Measurements from ENCODE around the gene KCNJ12. TPM values are rescaled to one million over a fixed set of nuclear protein-coding genes. Genes with fewer than 3 reads are reported as not detected.
"Not testable (repeated sequence)": the region's sequence is repeated elsewhere in the genome, so short reads cannot be mapped to it uniquely, and the experiment has no call there.

The KCNJ12 gene
- total RNA-seq, 2 donors from 2014 or later, result 0.84 to 2.5 TPM

- intact Hi-C loops (cut with DNase I, micrococcal nuclease); DNase-seq; ATAC-seq: not testable (repeated sequence)
These were observed 27.9 kb upstream of the KCNJ12 start for GRCh38 chr17:21348081-21348925.

GRCh38 chr17:21348926-21349261 is 27.3 kb upstream of the KCNJ12 start:
- intact Hi-C loops (cut with DNase I, micrococcal nuclease); ATAC-seq; DNase-seq: not testable (repeated sequence)

DNA sequence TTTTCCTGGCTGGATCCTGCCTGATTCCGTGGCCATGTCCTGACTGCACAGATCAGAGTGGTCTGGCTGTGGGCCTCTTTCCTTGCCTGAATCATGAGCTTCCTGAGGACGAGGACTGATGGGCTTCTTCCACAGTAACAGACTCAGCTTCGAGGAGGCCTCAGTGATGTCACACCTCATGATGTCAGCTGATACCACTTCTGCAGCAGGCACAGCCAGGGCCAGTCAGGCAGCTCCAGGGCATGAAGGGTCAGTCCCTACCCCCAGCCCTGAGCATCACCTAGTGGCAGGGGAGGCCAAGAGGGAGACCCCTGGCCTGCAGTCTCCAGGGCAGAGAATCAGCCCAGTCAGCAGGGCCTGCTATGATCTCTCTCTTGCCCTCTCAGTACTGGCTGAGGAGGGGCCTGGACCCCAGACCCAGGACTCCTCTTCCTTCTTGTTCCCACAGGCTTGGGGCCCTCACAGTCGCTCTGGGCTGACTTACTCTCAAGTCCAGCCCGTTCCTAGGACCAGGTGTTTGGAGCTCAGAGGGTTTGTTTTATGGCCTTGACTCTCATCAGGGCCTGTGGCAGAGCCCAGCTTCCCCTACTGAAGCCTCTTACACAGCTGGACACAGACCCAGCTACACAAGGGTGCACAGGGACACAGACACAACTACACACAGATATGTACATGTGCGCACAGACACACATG is 26.7 kb upstream of the KCNJ12 start:
- intact Hi-C loops (cut with DNase I, micrococcal nuclease); ATAC-seq: not testable (repeated sequence)
- peak in 1 of 2 donors; percentile 14 for DNase-seq

- ATAC-seq; intact Hi-C loops (cut with DNase I, micrococcal nuclease): not testable (repeated sequence)
These were observed 25.7 kb upstream of the KCNJ12 start for GRCh38 chr17:21350495-21350894.

GRCh38 chr17:21351366-21352065 is 24.6 kb upstream of the KCNJ12 start:
- DNase-seq, result no peak
- intact Hi-C loops (cut with DNase I, micrococcal nuclease), result no loop called here

More at GRCh38 chr17:21350495-21350894, 25.7 kb upstream of the KCNJ12 start:
- DNase-seq, result peak in 1 of 2 donors; percentile 11

GRCh38 chr17:21352221-21352980 is 23.8 kb upstream of the KCNJ12 start:
- intact Hi-C loops (cut with DNase I, micrococcal nuclease), result no loop called here
- ATAC-seq (no peak), DNase-seq (peak in 1 of 2 donors; percentile 19)

More at GRCh38 chr17:21351366-21352065, 24.6 kb upstream of the KCNJ12 start:
- ATAC-seq, result no peak

DNA sequence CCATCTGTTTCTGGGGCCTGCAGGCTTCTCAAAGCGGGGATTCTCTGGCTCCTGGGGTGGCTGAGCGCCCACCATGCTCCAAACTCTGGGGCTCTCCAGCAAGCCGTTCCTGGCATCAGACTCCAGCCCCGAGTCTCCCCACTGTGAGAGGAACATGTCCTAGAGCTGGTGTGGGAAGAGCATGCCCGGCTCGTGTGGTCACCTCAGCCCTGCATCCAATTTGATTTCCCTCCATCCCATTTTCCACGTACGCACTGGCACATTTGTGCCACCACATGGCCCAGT is 23.2 kb upstream of the KCNJ12 start:
- intact Hi-C loops (cut with DNase I, micrococcal nuclease), result no loop called here
- ATAC-seq (no peak), DNase-seq (no peak)

DNA sequence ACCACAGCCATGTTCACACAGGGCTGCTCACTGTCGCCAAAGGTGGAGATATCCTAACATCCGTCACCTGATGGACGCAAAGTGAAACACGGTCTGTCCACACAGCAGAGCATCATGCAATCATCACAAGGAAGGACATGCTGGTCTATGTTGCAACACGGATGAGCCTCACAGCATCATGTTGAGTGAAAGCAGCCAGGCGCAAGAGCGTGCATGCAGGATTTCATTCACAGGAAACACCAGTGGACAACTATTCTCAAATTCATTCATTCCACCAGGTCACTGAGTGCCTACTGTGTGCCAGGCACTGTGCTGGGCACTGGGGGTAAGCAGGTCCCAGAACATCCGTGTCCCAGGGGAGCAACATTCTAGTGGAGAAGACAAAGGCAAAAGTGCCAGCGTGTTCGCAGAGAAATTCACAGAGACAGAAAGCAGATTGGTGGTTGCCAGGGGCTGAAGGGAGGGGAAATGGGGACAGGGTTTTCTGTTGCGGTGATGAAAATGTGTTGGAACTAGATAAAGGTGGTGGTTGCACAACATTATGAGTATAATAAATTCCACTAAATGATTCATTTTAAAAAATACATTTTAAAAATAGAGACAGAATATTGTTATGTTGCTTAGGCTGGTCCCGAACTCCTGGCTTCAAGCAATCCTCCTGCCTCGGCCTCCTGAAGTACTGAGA is 22.7 kb upstream of the KCNJ12 start:
- intact Hi-C loops (cut with DNase I, micrococcal nuclease), result no loop called here

GRCh38 chr17:21354796-21355385 is 21.3 kb upstream of the KCNJ12 start:
- intact Hi-C loops (cut with DNase I, micrococcal nuclease), result no loop called here
- ATAC-seq, result no peak
- DNase-seq, result no peak

More for the DNA sequence above, 22.7 kb upstream of the KCNJ12 start:
- peak in 1 of 2 donors; percentile 12 for DNase-seq
- no peak for ATAC-seq

- DNase-seq (no peak), ATAC-seq (no peak)
- intact Hi-C loops (cut with DNase I, micrococcal nuclease), result no loop called here
These were observed 20.6 kb upstream of the KCNJ12 start for GRCh38 chr17:21355586-21355985.

DNA sequence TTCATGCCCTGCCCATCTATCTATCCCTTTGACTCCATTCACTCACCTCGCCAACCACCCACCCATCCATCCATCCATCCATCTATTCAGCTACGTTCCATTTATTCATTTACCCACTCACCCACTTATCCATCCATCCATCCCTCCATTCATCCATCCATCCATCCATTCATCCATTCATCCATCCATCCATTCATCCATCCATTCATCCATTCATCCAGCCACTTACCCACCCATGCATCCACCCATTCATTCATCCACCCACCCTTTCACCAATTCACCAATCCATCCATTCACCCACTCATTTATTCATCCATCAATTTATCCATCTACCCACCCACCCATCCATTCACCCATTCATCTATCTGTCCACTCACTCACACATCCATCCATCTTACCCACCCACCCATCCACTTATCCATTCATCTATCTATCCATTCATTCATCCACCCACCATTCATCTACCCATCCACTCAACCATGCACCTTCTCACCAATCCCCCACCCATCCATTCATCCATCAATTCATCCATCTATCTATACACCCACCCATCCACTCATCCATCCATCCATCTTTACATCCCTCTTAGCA is 19.5 kb upstream of the KCNJ12 start:
- no peak for DNase-seq
- intact Hi-C loops (cut with DNase I, micrococcal nuclease), result no loop called here
- no peak for ATAC-seq

DNA sequence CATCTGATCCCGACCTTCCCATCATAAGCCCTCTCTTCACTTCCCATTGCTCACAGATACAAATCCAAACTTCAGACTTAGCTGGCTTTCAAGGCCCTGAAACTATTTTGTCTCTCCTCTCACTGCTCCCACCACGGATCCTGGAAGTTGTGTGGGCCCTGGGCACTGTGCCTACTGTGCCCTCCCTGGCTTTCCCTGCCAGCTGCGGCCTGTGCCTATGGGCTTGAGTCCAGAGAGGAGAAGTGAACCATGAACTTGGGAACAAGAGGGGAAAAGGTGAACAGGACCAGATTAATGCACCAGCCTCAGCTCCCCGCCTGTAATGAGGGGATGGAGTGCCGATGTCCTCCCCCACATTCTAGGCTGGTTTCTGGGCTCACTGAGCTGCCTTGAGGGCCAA is 18.9 kb upstream of the KCNJ12 start:
- intact Hi-C loops (cut with DNase I, micrococcal nuclease), result no loop called here
- no peak for DNase-seq
- ATAC-seq, result no peak

- intact Hi-C loops (cut with DNase I, micrococcal nuclease), result no loop called here
- DNase-seq, result no peak
- no peak for ATAC-seq
These were observed 18.2 kb upstream of the KCNJ12 start for GRCh38 chr17:21357696-21358656.

DNA sequence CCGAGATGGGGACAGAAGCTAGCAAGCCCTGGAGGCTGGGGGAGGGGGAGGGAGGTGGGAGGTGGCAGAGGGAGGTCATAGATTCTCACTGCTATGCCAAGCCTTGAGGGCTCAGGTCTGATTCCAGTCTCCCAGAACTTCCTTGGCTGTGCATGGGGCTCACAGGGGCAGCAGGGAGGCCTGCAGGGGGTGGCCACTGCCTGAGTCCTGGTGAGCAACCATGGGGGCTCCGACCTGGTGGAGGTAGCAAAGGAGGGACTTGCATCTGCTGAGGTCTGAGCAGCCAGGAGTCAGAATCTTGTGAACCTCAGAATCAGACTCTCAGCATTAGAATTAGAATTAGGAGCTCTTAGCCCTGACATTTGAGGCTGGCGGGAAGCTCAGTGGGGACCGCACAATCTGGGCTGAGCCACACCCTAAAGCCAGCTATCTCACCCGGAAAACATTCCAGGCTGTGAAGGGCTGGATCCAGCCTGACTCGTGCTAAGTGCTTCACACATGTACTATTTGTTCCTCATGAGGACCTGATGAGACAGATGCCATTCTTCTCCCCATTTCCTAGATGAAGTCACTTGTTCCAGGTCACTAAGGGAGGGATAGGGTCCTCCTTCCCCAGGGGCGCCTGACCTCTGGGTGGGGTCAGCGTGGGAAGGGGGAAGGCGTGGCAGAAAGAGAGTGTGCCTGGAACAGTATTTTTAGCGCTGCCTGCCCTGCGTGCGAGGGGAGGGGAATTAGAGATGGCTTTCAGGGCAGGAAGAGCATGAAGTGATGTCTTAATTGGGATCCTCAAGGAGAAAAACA is 17.3 kb upstream of the KCNJ12 start:
- intact Hi-C loops (cut with DNase I, micrococcal nuclease), result no loop called here
- ATAC-seq (peak; percentile 93), DNase-seq (no peak)

GRCh38 chr17:21359483-21359840 is 16.7 kb upstream of the KCNJ12 start:
- intact Hi-C loops (cut with DNase I, micrococcal nuclease), result no loop called here
- DNase-seq, result no peak
- no peak for ATAC-seq

DNA sequence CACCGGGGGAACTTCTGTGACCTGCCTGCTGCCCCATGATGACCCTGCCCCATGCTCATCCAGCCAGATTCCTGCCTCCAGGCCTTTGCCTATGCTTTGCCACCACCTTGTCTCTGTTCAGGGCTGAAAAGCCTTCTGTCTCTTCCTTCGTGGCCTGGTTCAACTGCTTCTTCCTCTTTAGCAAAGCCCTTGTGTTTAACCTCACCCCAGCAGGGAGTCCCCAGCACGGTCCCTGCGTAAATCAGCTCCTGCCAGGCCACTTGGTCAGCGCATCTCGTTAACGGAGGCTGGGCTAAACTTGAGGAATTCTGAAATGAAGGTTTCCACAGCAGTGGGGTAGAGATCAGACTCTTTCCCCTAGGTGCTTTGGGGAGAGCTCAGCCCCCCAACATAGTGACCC is 16.1 kb upstream of the KCNJ12 start:
- ATAC-seq, result no peak
- DNase-seq, result no peak
- intact Hi-C loops (cut with DNase I, micrococcal nuclease), result no loop called here
